ENCODE data around the gene ACBD4.

ACBD4 gene

GRCh38 chr17:45104907-45105624, 30.4 kb upstream of the ACBD4 start:
- DNase-seq, result no peak

GRCh38 chr17:45106096-45106495, 29.4 kb upstream of the ACBD4 start:
- no peak for DNase-seq

- DNase-seq, result no peak
These were observed 28.9 kb upstream of the ACBD4 start for GRCh38 chr17:45106582-45106981.

GRCh38 chr17:45107293-45108010, 28.0 kb upstream of the ACBD4 start:
- DNase-seq, result no peak

- DNase-seq, result no peak
These were observed 27.4 kb upstream of the ACBD4 start for GRCh38 chr17:45108051-45108450.

- DNase-seq, result no peak
These were observed 26.6 kb upstream of the ACBD4 start for GRCh38 chr17:45108595-45109521.

GRCh38 chr17:45110676-45111611, 24.5 kb upstream of the ACBD4 start:
- no peak for DNase-seq

GRCh38 chr17:45111850-45112249, 23.6 kb upstream of the ACBD4 start:
- no peak for DNase-seq

GRCh38 chr17:45112559-45113423, 22.7 kb upstream of the ACBD4 start:
- no peak for DNase-seq

GRCh38 chr17:45113424-45113754, 22.1 kb upstream of the ACBD4 start:
- DNase-seq, result no peak

- no peak for DNase-seq
These were observed 21.2 kb upstream of the ACBD4 start for GRCh38 chr17:45114117-45114932.

- no peak for DNase-seq
These were observed 20.4 kb upstream of the ACBD4 start for GRCh38 chr17:45115015-45115625.

GRCh38 chr17:45115871-45116270, 19.6 kb upstream of the ACBD4 start:
- DNase-seq, result no peak

- DNase-seq, result no peak
These were observed 19.0 kb upstream of the ACBD4 start for GRCh38 chr17:45116434-45117016.

- DNase-seq, result no peak
These were observed 18.2 kb upstream of the ACBD4 start for GRCh38 chr17:45117334-45117733.

GRCh38 chr17:45117848-45118646, 17.4 kb upstream of the ACBD4 start:
- no peak for DNase-seq

- DNase-seq, result no peak
These were observed 16.8 kb upstream of the ACBD4 start for GRCh38 chr17:45118691-45119090.

GRCh38 chr17:45119964-45120363, 15.5 kb upstream of the ACBD4 start:
- DNase-seq, result no peak

- no peak for DNase-seq
These were observed 14.9 kb upstream of the ACBD4 start for GRCh38 chr17:45120558-45120957.

Measured in CD4-positive, alpha-beta T cell treated with Interleukin-10 for 1 hour (primary cell).